ENCODE data around the gene AQP10. TPM values are rescaled to one million over a fixed set of nuclear protein-coding genes. Genes with fewer than 3 reads are reported as not detected.
A peak's percentile ranks its signal among the peaks of the same experiment; 100 is the strongest.

The AQP10 gene
- polyA plus RNA-seq, 1 of the 3 experiments (the other 2 are of a cell fraction) = 0.02 TPM

DNA sequence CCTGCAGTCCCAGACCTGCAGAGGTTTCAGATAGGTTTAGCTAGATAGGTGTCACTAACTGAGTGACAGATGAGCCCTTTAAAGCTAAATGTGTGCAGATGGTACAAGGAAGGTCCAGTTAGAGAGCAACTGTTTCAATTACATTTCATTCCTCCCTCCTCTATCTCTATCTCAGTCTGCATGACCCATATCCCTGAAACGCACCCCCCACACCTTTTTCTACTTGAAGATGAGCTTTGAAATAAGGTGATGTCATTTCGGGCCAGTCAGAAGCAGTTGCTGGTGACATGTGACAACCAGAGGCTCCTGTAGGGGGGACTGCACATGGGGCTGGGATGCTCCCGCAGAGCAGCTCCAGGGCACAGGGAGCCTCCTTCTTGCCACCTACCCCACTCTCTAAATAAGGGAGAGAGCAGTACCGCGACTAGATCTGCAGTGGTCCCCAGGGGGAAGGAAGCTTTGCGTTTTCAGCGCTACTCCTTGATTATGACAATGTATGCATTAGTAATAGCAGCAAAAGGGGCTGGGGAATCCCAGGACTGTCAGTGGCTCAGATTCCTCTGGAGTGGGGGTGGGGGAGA is 8.7 kb downstream of the AQP10 start:
- Histone ChIP-seq H4K20me1 (ENCODE audit: insufficient read depth) (peaks cover 20% of the 10 kb centered on the region), H3K4me1 (ENCODE audit: control insufficient read depth in 1 of 2, insufficient read depth in 2 of 2, low read depth in 1 of 2, low read length in 1 of 2) (peaks cover 21 to 32% of the 10 kb centered on the region in 2 experiments; a peak in 3 of 4 replicates), H3K27me3 (ENCODE audit: insufficient read depth) (no peaks in the 10 kb centered on the region), H3K79me2 (ENCODE audit: insufficient read depth) (peaks cover 38% of the 10 kb centered on the region), H3K27ac (ENCODE audit: low read depth in 2 of 2, low read length in 1 of 2) (no peak overlapping the region), H3K9me2 (no peaks in the 10 kb centered on the region), H3K4me3 (ENCODE audit: low read depth in 2 of 2, low read length in 1 of 2) (no peak overlapping the region), H3F3A (replicated peaks; ENCODE audit: insufficient read depth) (peaks cover 9% of the 10 kb centered on the region), H3K4me2 (peak overlapping the region; percentile 91; the same call in 1 of the 2 replicates), H3K36me3 (replicated peaks in 1 of 2; ENCODE audit: control insufficient read depth in 1 of 2, insufficient read depth in 2 of 2, low read length in 1 of 2) (peaks cover 24 to 36% of the 10 kb centered on the region in 2 experiments), H2AFZ (ENCODE audit: low read depth) (no peak overlapping the region), H3K9ac (no peak overlapping the region), H3K9me3 (no peaks in the 10 kb centered on the region)
- ChIA-PET POLR2A (interaction anchor here (0.9 kb wide), 1 partner anchor 23 kb away, joined by 3 read pairs; no protein-coding TSS in a partner anchor), CTCF (interaction anchor here (0.6 to 6.3 kb wide), 10 partner anchors 6 to 150 kb away, joined by 3 to 99 read pairs (median 5); partner anchors contain the start of gene HAX1)
- 89% methylated on average over 7 of the region's 7 CpGs for WGBS (ENCODE audit: low lambda C conversion rate)
- TF ChIP-seq, protein P1, sequence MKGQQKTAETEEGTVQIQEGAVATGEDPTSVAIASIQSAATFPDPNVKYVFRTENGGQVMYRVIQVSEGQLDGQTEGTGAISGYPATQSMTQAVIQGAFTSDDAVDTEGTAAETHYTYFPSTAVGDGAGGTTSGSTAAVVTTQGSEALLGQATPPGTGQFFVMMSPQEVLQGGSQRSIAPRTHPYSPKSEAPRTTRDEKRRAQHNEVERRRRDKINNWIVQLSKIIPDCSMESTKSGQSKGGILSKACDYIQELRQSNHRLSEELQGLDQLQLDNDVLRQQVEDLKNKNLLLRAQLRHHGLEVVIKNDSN (IDR thresholded peaks at IDR 0.05; ENCODE audit: borderline replicate concordance, low read depth) = no peak
- TF ChIP-seq, protein P2, sequence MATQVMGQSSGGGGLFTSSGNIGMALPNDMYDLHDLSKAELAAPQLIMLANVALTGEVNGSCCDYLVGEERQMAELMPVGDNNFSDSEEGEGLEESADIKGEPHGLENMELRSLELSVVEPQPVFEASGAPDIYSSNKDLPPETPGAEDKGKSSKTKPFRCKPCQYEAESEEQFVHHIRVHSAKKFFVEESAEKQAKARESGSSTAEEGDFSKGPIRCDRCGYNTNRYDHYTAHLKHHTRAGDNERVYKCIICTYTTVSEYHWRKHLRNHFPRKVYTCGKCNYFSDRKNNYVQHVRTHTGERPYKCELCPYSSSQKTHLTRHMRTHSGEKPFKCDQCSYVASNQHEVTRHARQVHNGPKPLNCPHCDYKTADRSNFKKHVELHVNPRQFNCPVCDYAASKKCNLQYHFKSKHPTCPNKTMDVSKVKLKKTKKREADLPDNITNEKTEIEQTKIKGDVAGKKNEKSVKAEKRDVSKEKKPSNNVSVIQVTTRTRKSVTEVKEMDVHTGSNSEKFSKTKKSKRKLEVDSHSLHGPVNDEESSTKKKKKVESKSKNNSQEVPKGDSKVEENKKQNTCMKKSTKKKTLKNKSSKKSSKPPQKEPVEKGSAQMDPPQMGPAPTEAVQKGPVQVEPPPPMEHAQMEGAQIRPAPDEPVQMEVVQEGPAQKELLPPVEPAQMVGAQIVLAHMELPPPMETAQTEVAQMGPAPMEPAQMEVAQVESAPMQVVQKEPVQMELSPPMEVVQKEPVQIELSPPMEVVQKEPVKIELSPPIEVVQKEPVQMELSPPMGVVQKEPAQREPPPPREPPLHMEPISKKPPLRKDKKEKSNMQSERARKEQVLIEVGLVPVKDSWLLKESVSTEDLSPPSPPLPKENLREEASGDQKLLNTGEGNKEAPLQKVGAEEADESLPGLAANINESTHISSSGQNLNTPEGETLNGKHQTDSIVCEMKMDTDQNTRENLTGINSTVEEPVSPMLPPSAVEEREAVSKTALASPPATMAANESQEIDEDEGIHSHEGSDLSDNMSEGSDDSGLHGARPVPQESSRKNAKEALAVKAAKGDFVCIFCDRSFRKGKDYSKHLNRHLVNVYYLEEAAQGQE (IDR thresholded peaks at IDR 0.05; ENCODE audit: low read depth, low read length) = no peak
- no peak for TF ChIP-seq SMC3 (IDR thresholded peaks at IDR 0.05; ENCODE audit: low read depth, low read length)
- TF ChIP-seq GATA2 (CRISPR knock-in tag; IDR thresholded peaks at IDR 0.05) = no peak
- TF ChIP-seq, protein P3, sequence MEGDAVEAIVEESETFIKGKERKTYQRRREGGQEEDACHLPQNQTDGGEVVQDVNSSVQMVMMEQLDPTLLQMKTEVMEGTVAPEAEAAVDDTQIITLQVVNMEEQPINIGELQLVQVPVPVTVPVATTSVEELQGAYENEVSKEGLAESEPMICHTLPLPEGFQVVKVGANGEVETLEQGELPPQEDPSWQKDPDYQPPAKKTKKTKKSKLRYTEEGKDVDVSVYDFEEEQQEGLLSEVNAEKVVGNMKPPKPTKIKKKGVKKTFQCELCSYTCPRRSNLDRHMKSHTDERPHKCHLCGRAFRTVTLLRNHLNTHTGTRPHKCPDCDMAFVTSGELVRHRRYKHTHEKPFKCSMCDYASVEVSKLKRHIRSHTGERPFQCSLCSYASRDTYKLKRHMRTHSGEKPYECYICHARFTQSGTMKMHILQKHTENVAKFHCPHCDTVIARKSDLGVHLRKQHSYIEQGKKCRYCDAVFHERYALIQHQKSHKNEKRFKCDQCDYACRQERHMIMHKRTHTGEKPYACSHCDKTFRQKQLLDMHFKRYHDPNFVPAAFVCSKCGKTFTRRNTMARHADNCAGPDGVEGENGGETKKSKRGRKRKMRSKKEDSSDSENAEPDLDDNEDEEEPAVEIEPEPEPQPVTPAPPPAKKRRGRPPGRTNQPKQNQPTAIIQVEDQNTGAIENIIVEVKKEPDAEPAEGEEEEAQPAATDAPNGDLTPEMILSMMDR (IDR thresholded peaks at IDR 0.05) = no peak
- TF ChIP-seq FOSL2 (IDR thresholded peaks at IDR 0.05; ENCODE audit: borderline replicate concordance, low read depth) = no peak
- TF ChIP-seq MEF2A (IDR thresholded peaks at IDR 0.05; ENCODE audit: borderline replicate concordance, low read depth) = no peak
- no peak for TF ChIP-seq EZH2phosphoT487 (IDR thresholded peaks at IDR 0.05; ENCODE audit: borderline replicate concordance, low read depth)
- TF ChIP-seq ELF1 (IDR thresholded peaks at IDR 0.05) = no peak
- TF ChIP-seq, protein P4, sequence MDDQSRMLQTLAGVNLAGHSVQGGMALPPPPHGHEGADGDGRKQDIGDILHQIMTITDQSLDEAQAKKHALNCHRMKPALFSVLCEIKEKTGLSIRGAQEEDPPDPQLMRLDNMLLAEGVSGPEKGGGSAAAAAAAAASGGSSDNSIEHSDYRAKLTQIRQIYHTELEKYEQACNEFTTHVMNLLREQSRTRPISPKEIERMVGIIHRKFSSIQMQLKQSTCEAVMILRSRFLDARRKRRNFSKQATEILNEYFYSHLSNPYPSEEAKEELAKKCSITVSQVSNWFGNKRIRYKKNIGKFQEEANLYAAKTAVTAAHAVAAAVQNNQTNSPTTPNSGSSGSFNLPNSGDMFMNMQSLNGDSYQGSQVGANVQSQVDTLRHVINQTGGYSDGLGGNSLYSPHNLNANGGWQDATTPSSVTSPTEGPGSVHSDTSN (IDR thresholded peaks at IDR 0.05) = no peak
- TF ChIP-seq RXRA (IDR thresholded peaks at IDR 0.05; ENCODE audit: borderline replicate concordance, low read depth) = no peak
- TF ChIP-seq RFX5 (IDR thresholded peaks at IDR 0.05; ENCODE audit: low read length) = no peak
- TF ChIP-seq CHD2 (IDR thresholded peaks at IDR 0.05; ENCODE audit: low read length, partially characterized antibody) = no peak
- TF ChIP-seq NFIC (IDR thresholded peaks at IDR 0.05; ENCODE audit: borderline replicate concordance) = no peak
- TF ChIP-seq TCF12 (IDR thresholded peaks at IDR 0.05) = no peak
- no peak for TF ChIP-seq POLR2AphosphoS5 (IDR thresholded peaks at IDR 0.05; ENCODE audit: low read depth, low read length)
- DNase-seq = peak; percentile 26
